HepG2 (cell line): ENCODE results near the gene PHYH. TPM values are rescaled to one million over a fixed set of nuclear protein-coding genes. Genes with fewer than 3 reads are reported as not detected.
"Not testable (repeated sequence)": the region's sequence is repeated elsewhere in the genome, so short reads cannot be mapped to it uniquely, and the experiment has no call there.

Experiments
- ATAC-seq: fragments of 200-7000 bp; cut with Tn5 transposase; 3 replicates; pipeline ENCODE4 v1.9.1; 2020; ENCODE audit warnings: mild to moderate bottlenecking, moderate library complexity
- BruUV-seq: library from RNA; stranded (reverse); fragments of 400-500 nt; replicated peaks from 2 replicates; lab custom pipeline; 2021; lab: Mats Ljungman, UMichigan
- CTCF ChIA-PET: fragments of 300-600 bp; formaldehyde crosslinking; extraction: SDS; loops from one replicate; lab custom pipeline; 2021; ENCODE audit warnings: low total read pairs, inconsistent platforms, low intra/inter-chr PET ratio; lab: Yijun Ruan, JAX
- POLR2A ChIA-PET: fragments of 350-600 bp; sonication (Branson Sonifier 250); formaldehyde crosslinking; loops from one replicate; lab custom pipeline; 2020; ENCODE audit warnings: antibody characterized with exemption, inconsistent platforms; lab: Yijun Ruan, JAX
- DNase-seq: peaks from one replicate; pipeline ENCODE4 v3.0.0-alpha.2; 2015; ENCODE audit warnings: low spot score
- FAIRE-seq: peaks from 3 replicates; lab custom pipeline; 2011; peaks lifted over from hg19 to GRCh38; lab: Jason Lieb, UNC
- H2AFZ ChIP-seq: one replicate; pipeline ENCODE4 v1.6.1; 2011; ENCODE audit warnings: low read length, inconsistent platforms
- H3K27ac ChIP-seq: fragments of 300-600 bp; 3 replicates; pipeline ENCODE4 v1.8.0; 2011; ENCODE audit warnings: mixed run types, mild to moderate bottlenecking, mixed read lengths, low read length, inconsistent platforms; ENCODE audit not compliant: insufficient read depth; ENCODE audit errors: extremely low read length
- H3K27me3 ChIP-seq, 2 experiments: fragments of 200-600 bp in 1 of 2; 2 replicates in 1 of 2; 3 replicates in 1 of 2; pipeline versions ENCODE4 v1.6.0 to v1.8.0; 2011; ENCODE audit warnings: low read length in 2 of 2, mild to moderate bottlenecking in 2 of 2, moderate library complexity in 2 of 2, inconsistent platforms in 1 of 2; ENCODE audit not compliant: insufficient read depth in 2 of 2, control insufficient read depth in 1 of 2
- H3K36me3 ChIP-seq, 2 experiments: fragments of 200-600 bp in 1 of 2; replicated peaks in 1 of 2; 2 replicates in 1 of 2; 3 replicates in 1 of 2; pipeline versions ENCODE4 v1.5.1 to v1.8.0; 2011; ENCODE audit warnings: low read length in 2 of 2, inconsistent platforms in 1 of 2; ENCODE audit not compliant: insufficient read depth in 2 of 2, control insufficient read depth in 1 of 2
- H3K4me1 ChIP-seq: 2 replicates; pipeline ENCODE4 v1.5.1; 2012; ENCODE audit warnings: low read length, inconsistent platforms; ENCODE audit not compliant: insufficient read depth
- H3K4me2 ChIP-seq: 2 replicates; pipeline ENCODE4 v1.6.0; 2011; ENCODE audit warnings: low read depth, low read length, inconsistent platforms
- H3K4me3 ChIP-seq, 3 experiments: fragments of 200-600 bp in 1 of 3; sonication (generic), shearing (Covaris generic) in 1 of 3; replicated peaks in 1 of 3; 2 replicates each; pipeline ENCODE4 v1.5.1; 2011 to 2016; ENCODE audit warnings: low read length in 3 of 3, inconsistent platforms in 2 of 3, low read depth in 2 of 3, mild to moderate bottlenecking in 2 of 3, control low read depth in 1 of 3, mixed read lengths in 1 of 3; ENCODE audit not compliant: insufficient read depth in 1 of 3
- H3K79me2 ChIP-seq: one replicate; pipeline ENCODE4 v1.6.1; 2011; ENCODE audit warnings: low read length, inconsistent platforms; ENCODE audit not compliant: insufficient read depth
- H3K9ac ChIP-seq: 2 replicates; pipeline ENCODE4 v1.6.0; 2011; ENCODE audit warnings: mild to moderate bottlenecking, low read depth, low read length, inconsistent platforms; ENCODE audit not compliant: insufficient read depth
- H3K9me3 ChIP-seq: 2 replicates; pipeline ENCODE4 v1.5.1; 2012; ENCODE audit warnings: mild to moderate bottlenecking, low read length
- H4K20me1 ChIP-seq: 2 replicates; pipeline ENCODE4 v1.6.0; 2011; ENCODE audit warnings: inconsistent platforms, mild to moderate bottlenecking, low read length, moderate library complexity; ENCODE audit not compliant: insufficient read depth
- BCL6 ChIP-seq: IDR thresholded peaks from 2 replicates; pipeline ENCODE4 v1.6.1; 2016; ENCODE audit warnings: missing genetic modification reagents, missing compliant biosample characterization
- CEBPB ChIP-seq: IDR thresholded peaks from 2 replicates; pipeline ENCODE4 v1.6.1; 2011; ENCODE audit warnings: low read depth, low read length, improper control_type of control experiment, borderline replicate concordance
- CEBPG ChIP-seq: IDR thresholded peaks from 2 replicates; pipeline ENCODE4 v1.6.1; 2016
- FOXA1 ChIP-seq, 2 experiments: fragments of 450-650 bp in 1 of 2; sonication (generic) in 1 of 2; formaldehyde crosslinking in 1 of 2; IDR thresholded peaks; 2 replicates each; pipeline versions ENCODE4 v1.4.0 to v1.6.1; 2016 to 2020; ENCODE audit warnings: missing genetic modification reagents in 1 of 2
- HNF4A ChIP-seq: sonication (generic); formaldehyde crosslinking; IDR thresholded peaks from 2 replicates; pipeline ENCODE4 v1.4.0; 2020; ENCODE audit warnings: missing genetic modification reagents
- KAT8 ChIP-seq: IDR thresholded peaks from 2 replicates; pipeline ENCODE4 v1.6.1; 2016; ENCODE audit warnings: missing genetic modification reagents, missing compliant biosample characterization
- MAFK ChIP-seq, 2 experiments: IDR thresholded peaks in 1 of 2; conservative IDR thresholded peaks in 1 of 2; 2 replicates each; pipeline ENCODE4 v1.6.1; 2011; ENCODE audit warnings: improper control_type of control experiment in 2 of 2, low read length in 2 of 2
- NR2F6 ChIP-seq, 2 experiments: IDR thresholded peaks; 2 replicates each; pipeline ENCODE4 v1.6.1; 2016; ENCODE audit warnings: antibody characterized with exemption in 1 of 2, mild to moderate bottlenecking in 1 of 2
- SCMH1 ChIP-seq: sonication (generic); formaldehyde crosslinking; IDR thresholded peaks from 2 replicates; pipeline ENCODE4 v1.9.0; 2021; ENCODE audit warnings: missing genetic modification reagents, mild to moderate bottlenecking, borderline replicate concordance
- SIN3A ChIP-seq: IDR thresholded peaks from 2 replicates; pipeline ENCODE4 v1.6.1; 2011; ENCODE audit warnings: low read depth, mild to moderate bottlenecking, control low read depth, low read length, borderline replicate concordance
- ZBTB26 ChIP-seq: IDR thresholded peaks from 2 replicates; pipeline ENCODE4 v1.6.1; 2016; ENCODE audit warnings: missing compliant biosample characterization, missing genetic modification reagents, borderline replicate concordance
- ZMAT5 ChIP-seq: sonication (generic); formaldehyde crosslinking; IDR thresholded peaks from 2 replicates; pipeline ENCODE4 v1.5.0; 2020; ENCODE audit warnings: mild to moderate bottlenecking, low read depth, missing genetic modification reagents, borderline replicate concordance
- ZSCAN31 ChIP-seq: sonication (generic); formaldehyde crosslinking; IDR thresholded peaks from 2 replicates; pipeline ENCODE4 v1.5.0; 2020; ENCODE audit warnings: low read depth, mild to moderate bottlenecking, missing genetic modification reagents
- WGBS: methylation state at CpG from one replicate; pipeline ENCODE4 v1.1.6; 2017; ENCODE audit warnings: low lambda C conversion rate; 5-methylcytosine and 5-hydroxymethylcytosine counted together
- in situ Hi-C: cut with HindIII; loops from 2 replicates; pipeline ENCODE4 v1.10.0; 2017; ENCODE audit warnings: low pct_unique_long_range_greater_than_20kb; ENCODE audit not compliant: extremely low pct_ligation_motif_present
- intact Hi-C: fragments of 100-400 bp; cut with micrococcal nuclease; formaldehyde crosslinking; loops from one replicate; pipeline ENCODE4 v1.10.0; 2022; ENCODE audit not compliant: unreplicated experiment
- polyA plus RNA-seq, 8 experiments: library from polyadenylated mRNA; depleted of rRNA in 3 of 8; stranded (reverse) in 7 of 8; unstranded in 1 of 8; fragments of >200 nt; fragmentation: Illumina TruSeq in 4 of 8; extraction: Trizol in 4 of 8; gene quantifications; 2 replicates each; pipeline versions ENCODE4 v1.2.1 to v1.2.3, GENCODE V29; 2011 to 2016; ENCODE audit warnings: low read depth in 4 of 8, missing spikeins in 1 of 8, mixed read lengths in 1 of 8; ENCODE audit not compliant: insufficient read depth in 1 of 8
- total RNA-seq, 5 experiments: library from RNA; depleted of rRNA; stranded (reverse); fragments of >200 nt; fragmentation: Illumina TruSeq; extraction: Trizol; gene quantifications; 2 replicates each; pipeline ENCODE4 v1.2.3, GENCODE V29; 2016; ENCODE audit warnings: low read depth in 1 of 5
- TF ChIP-seq, protein P1 (sequence below): sonication (generic); formaldehyde crosslinking; IDR thresholded peaks from 2 replicates; pipeline ENCODE4 v1.5.0; 2020; ENCODE audit warnings: missing genetic modification reagents, mild to moderate bottlenecking, borderline replicate concordance
- TF ChIP-seq, protein P2 (sequence below): sonication (generic); formaldehyde crosslinking; IDR thresholded peaks from 2 replicates; pipeline ENCODE4 v1.4.0; 2020; ENCODE audit warnings: missing genetic modification reagents, mild to moderate bottlenecking, borderline replicate concordance

Gene PHYH
- total and polyA plus RNA-seq, 2 of the 13 experiments (the other 11 are each of a cell fraction or from before 2014, with no cell fraction given): 27.2 to 34.5 TPM

DNA sequence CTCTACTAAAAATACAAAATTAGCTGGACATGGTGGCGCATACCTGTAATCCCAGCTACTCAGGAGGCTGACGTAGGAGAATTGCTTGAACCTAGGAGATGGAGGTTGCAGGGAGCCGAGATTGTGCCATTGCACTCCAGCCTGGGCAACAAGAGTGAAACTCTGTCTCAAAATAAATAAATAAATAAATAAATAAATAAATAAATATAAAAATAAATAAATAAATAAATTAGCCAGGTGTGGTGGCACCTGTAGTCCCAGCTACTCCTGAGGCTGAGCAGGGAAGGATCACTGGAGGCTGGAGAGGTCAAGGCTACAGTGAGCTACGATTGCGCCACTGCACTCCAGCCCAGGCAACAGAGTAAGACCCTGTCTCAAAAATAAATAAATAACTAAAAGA lies 57.6 kb downstream of the PHYH start:
- H3K9ac ChIP-seq; H3K27ac ChIP-seq; CTCF ChIA-PET; in situ Hi-C loops; DNase-seq; H4K20me1 ChIP-seq; BruUV-seq; FAIRE-seq; H2AFZ ChIP-seq; H3K27me3 ChIP-seq; H3K9me3 ChIP-seq; H3K79me2 ChIP-seq; POLR2A ChIA-PET; H3K4me3 ChIP-seq; ATAC-seq; intact Hi-C loops; H3K4me2 ChIP-seq; H3K36me3 ChIP-seq; TF ChIP-seq NR2F6 (IDR thresholded peaks at IDR 0.05): not testable (repeated sequence)
- H3K4me1 ChIP-seq: peaks cover 27% of the 10 kb centered on the region
- TF ChIP-seq NR2F6 (CRISPR knock-in tag; IDR thresholded peaks at IDR 0.05): peak; percentile 24; the same call in 1 of the 2 replicates
- 86% methylated on average over 5 of the region's 5 CpGs for WGBS

DNA sequence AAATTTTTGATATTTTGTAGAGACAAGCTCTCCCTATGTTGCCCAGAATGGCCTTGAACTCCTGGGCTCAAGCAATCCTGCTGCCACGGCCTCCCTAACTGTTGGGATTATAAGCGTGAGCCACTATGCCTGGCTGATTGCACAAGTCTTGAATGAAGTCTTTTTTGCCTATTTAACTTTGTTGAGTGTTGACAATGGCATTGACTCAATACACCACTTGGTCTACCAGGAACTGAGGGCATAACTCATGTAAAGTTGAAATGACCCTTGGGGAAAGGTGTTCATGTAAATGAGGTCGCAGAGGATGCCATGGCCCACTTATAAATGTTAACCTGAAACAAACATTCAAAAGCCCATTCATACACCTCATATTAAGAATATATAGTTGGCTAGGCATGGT lies 58.3 kb downstream of the PHYH start:
- Histone ChIP-seq H2AFZ (no peak overlapping the region), H3K27me3 (no peaks in the 10 kb centered on the region), H3K9ac (no peak overlapping the region), H3K79me2 (no peaks in the 10 kb centered on the region), H4K20me1 (no peaks in the 10 kb centered on the region), H3K4me3 (no peak overlapping the region), H3K4me2 (no peak overlapping the region), H3K4me1 (peaks cover 34% of the 10 kb centered on the region), H3K9me3 (no peaks in the 10 kb centered on the region), H3K27ac (no peak overlapping the region), H3K36me3 (no peaks in the 10 kb centered on the region)
- peak; percentile 28 for DNase-seq
- ChIA-PET CTCF (no interaction called here), POLR2A (no interaction called here)
- ATAC-seq: no peak
- BruUV-seq: no TSS peak
- intact Hi-C loops: no loop called here
- 26% methylated on average over 3 of the region's 3 CpGs for WGBS
- in situ Hi-C loops: no loop called here
- peak; percentile 39 for FAIRE-seq
- TF ChIP-seq SCMH1 (CRISPR knock-in tag) (no peak), BCL6 (peak; percentile 27; the same call in 1 of the 2 replicates), ZBTB26 (CRISPR knock-in tag) (no peak), FOXA1 (IDR thresholded peaks at IDR 0.05) (no peak), FOXA1 (CRISPR knock-in tag; IDR thresholded peaks at IDR 0.05) (0 out of 2 replicates have a peak, but pooled peaks have one; percentile 7), ZSCAN31 (CRISPR knock-in tag) (no peak), SIN3A (no peak), CEBPG (CRISPR knock-in tag) (peak; percentile 17; the same call in 1 of the 2 replicates), CEBPB (peak; percentile 72; the same call in 1 of the 2 replicates), MAFK (conservative IDR thresholded peaks at IDR 0.05 in 1 of 2, IDR thresholded peaks at IDR 0.05 in 1 of 2; ENCODE audit: low read length in 2 of 2) (no peak), KAT8 (CRISPR knock-in tag) (no peak), ZMAT5 (CRISPR knock-in tag) (no peak), HNF4A (CRISPR knock-in tag) (0 out of 2 replicates have a peak, but pooled peaks have one; percentile 8)
- TF ChIP-seq, protein P1, sequence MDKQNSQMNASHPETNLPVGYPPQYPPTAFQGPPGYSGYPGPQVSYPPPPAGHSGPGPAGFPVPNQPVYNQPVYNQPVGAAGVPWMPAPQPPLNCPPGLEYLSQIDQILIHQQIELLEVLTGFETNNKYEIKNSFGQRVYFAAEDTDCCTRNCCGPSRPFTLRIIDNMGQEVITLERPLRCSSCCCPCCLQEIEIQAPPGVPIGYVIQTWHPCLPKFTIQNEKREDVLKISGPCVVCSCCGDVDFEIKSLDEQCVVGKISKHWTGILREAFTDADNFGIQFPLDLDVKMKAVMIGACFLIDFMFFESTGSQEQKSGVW: no peak
- TF ChIP-seq, protein P2, sequence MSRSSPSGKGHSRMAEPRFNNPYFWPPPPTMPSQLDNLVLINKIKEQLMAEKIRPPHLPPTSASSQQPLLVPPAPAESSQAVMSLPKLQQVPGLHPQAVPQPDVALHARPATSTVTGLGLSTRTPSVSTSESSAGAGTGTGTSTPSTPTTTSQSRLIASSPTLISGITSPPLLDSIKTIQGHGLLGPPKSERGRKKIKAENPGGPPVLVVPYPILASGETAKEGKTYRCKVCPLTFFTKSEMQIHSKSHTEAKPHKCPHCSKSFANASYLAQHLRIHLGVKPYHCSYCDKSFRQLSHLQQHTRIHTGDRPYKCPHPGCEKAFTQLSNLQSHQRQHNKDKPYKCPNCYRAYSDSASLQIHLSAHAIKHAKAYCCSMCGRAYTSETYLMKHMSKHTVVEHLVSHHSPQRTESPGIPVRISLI: no peak
